Fibroblast of peridontal ligament (primary cell): Measurements from ENCODE around the gene ATG9B.
A peak's percentile ranks its signal among the peaks of the same experiment; 100 is the strongest.
"Not testable (repeated sequence)": the region's sequence is repeated elsewhere in the genome, so short reads cannot be mapped to it uniquely, and the experiment has no call there.

Experiments
- DNase-seq: peaks from one replicate; pipeline ENCODE4 v3.0.0-alpha.2; 2010; ENCODE audit errors: extremely low read depth

The ATG9B gene

GRCh38 chr7:151058781-151059366 lies 34.6 kb upstream of the ATG9B start:
- DNase-seq: peak; percentile 48

GRCh38 chr7:151057989-151058780 lies 33.9 kb upstream of the ATG9B start:
- DNase-seq: peak; percentile 100

- DNase-seq: no peak
Observed at GRCh38 chr7:151057506-151057988, 33.3 kb upstream of the ATG9B start, which contains the start of gene CDK5. Gene CDK5, minus strand, starts transcription at chr7:151057897. Its CDS starts 49 bp downstream, at chr7:151057848.

GRCh38 chr7:151056666-151057505 lies 32.6 kb upstream of the ATG9B start:
- no peak for DNase-seq

GRCh38 chr7:151056283-151056665 lies 32.0 kb upstream of the ATG9B start:
- DNase-seq: no peak

- no peak for DNase-seq
Observed at GRCh38 chr7:151053751-151054150, 29.5 kb upstream of the ATG9B start.

- no peak for DNase-seq
Observed at GRCh38 chr7:151053096-151053495, 28.8 kb upstream of the ATG9B start.

GRCh38 chr7:151051108-151051507 lies 26.8 kb upstream of the ATG9B start:
- peak; percentile 66 for DNase-seq

- DNase-seq: no peak
Observed at GRCh38 chr7:151048911-151049463, 24.7 kb upstream of the ATG9B start.

- DNase-seq: no peak
Observed at GRCh38 chr7:151047976-151048815, 23.9 kb upstream of the ATG9B start, which contains the start of gene ASIC3. Gene ASIC3, plus strand, starts transcription at chr7:151048531. Its CDS starts 355 bp downstream, at chr7:151048886.

- DNase-seq: peak; percentile 76
Observed at GRCh38 chr7:151046603-151047573, 22.6 kb upstream of the ATG9B start.

GRCh38 chr7:151045967-151046366 lies 21.7 kb upstream of the ATG9B start:
- DNase-seq: no peak

- no peak for DNase-seq
Observed at GRCh38 chr7:151045262-151045661, 21.0 kb upstream of the ATG9B start.

GRCh38 chr7:151043959-151044358 lies 19.7 kb upstream of the ATG9B start:
- DNase-seq: no peak

- DNase-seq: not testable (repeated sequence)
Observed at GRCh38 chr7:151043449-151043848, 19.2 kb upstream of the ATG9B start.

- DNase-seq: no peak
Observed at GRCh38 chr7:151040616-151041375, 16.5 kb upstream of the ATG9B start.

- no peak for DNase-seq
Observed at GRCh38 chr7:151039850-151040548, 15.7 kb upstream of the ATG9B start.
